Activated gamma-delta T cell treated with Interleukin-2 at 50 U/mL for 16 hours (primary cell): Measurements from ENCODE around the gene FBXL3.
"Not testable (repeated sequence)": the region's sequence is repeated elsewhere in the genome, so short reads cannot be mapped to it uniquely, and the experiment has no call there.

ENCODE experiments used
- DNase-seq: peaks from one replicate; pipeline ENCODE4 v3.0.0-alpha.2; 2020

The FBXL3 gene

DNA sequence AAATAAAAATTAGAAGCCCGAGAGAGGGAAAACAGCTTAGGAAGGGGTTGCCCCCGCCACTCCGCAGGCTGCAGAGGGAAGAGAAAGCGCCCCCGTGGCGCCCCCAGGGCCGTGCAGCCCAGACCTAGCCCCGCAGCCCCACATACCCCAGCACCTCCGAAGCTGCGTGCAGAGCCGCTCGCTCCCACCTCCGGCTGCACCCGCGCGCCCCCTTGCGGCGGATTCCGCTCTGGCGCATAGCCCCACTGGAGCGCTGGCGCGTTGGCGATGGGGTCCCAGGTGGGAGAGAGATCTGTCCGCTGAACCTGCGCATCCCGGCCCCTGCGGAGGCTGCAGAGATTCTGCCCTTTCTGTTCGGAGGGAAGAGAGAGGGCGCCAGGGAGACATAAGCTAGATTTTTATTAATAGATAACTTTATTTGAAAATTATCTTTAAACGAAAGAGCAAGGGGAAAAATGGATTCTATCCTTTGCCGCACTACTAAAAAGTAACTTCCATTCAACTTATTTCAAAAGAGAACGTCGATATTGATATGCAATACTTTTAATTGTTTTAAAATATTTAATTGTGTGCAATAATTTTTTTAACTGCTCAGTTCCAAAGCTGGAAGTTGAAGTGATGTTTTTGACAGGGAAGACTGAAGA is 46.8 kb downstream of the FBXL3 start:
- DNase-seq, result peak; percentile 88

DNA sequence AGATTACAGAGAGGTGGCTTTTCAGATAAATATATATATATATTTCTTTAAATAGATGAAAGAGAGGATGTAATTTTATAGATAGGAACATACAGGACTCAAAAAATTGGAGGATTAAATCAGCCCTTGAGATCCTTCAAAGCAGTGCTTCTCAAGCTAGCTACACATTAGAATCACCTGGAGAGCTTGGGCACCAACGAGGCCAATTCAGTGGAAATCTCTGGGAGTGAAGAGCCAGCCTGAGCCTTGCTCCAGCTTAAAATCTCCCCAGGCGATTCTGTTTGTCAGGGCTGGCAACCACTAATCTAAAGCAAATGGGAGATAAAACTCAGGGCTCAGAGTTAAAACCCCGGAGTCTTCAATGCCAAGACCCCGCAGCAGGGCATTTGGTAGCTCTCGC is 50.0 kb downstream of the FBXL3 start:
- DNase-seq, result no peak

- DNase-seq, result no peak
Measured at GRCh38 chr13:76976490-76976889, 50.5 kb downstream of the FBXL3 start.

GRCh38 chr13:76975863-76976262 is 51.1 kb downstream of the FBXL3 start:
- DNase-seq, result no peak

- DNase-seq, result no peak
Measured at GRCh38 chr13:76974618-76974975, 52.4 kb downstream of the FBXL3 start.

GRCh38 chr13:76973920-76974617 is 52.9 kb downstream of the FBXL3 start:
- no peak for DNase-seq

DNA sequence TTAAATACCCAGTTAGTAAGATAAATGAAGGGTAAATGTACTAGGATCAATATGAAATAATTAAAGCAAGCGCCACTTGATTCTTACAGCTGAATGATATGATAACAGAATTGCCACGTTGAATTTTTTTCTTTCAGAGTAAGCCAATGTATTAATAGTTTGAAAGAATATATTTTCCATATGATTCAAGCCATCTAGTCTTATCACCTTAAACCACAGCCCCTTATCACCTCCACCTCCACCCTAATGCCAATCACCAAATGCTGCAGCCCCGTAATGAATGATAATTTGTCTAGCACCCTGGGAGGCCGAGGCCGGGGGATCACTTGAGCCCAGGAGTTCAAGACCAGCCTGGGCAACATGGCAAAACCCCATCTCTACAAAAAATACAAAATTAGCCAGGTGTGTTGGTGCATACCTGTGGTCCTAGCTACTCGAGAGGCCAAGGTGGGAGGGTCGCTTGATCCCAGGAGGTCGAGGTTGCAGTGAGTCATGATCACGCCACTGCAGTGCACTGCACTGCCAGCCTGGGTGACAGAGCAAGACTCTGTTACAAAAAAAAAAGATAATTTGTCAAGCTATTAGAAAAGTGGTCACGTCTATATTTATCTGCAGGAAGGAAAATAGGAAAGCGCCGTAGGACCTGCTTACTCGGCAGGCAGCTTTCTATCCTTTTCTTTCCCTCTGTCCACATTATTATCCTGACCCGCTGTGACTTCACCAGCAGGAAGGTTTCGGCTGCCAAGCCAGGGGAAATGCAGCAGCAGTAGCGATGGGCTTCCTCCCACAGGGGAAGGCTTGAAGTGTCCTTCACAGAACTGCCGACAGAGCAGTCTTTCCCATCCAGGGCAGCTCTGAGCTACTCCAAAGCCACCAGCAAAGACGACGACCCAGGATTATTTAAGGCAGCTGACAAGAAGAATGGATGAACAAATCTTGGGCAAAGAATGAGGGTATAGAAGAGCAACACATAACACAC is 54.8 kb downstream of the FBXL3 start:
- DNase-seq, result no peak

- no peak for DNase-seq
Measured at GRCh38 chr13:76971215-76971614, 55.7 kb downstream of the FBXL3 start.

DNA sequence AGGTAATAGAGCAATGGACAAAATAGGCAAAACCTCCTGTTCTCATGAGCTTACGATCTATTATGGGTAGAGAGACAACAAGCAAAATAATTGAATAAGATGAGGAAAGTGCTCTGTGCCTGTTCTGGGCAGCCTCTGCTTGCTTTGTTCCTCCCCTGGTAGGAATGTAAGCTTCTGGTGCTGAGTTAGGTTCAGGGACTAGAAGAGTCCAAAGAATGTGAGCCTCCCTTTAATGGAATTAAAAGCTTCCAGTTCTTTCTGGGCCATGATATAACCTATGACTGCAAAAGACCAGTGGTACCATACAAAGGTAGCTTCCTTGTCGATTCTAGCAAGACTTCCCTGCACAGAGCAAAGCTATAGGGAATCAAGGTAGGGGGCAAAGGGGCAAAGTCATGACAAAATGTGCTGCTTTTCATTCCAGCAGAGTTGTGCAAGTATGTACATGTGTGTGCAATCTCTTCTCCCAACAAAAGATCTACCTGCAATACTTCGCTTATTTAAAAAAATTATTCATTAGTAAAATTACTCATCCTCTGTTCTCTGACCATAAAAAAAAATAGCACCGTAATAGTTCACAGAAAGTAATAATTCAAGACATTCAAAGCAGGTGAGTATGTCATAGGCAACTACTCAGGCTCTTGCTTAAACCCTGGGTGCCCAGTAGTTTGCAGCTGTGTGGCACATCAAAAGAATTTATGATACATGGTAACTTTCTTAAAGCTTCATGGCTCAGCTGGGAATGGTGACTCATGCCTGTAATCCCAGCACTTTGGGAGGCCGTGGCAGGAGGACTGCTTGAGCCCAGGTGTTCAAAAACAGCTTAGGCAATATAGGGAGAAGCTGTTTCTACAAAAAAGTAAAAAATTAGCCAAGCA is 57.2 kb downstream of the FBXL3 start:
- DNase-seq, result no peak

DNA sequence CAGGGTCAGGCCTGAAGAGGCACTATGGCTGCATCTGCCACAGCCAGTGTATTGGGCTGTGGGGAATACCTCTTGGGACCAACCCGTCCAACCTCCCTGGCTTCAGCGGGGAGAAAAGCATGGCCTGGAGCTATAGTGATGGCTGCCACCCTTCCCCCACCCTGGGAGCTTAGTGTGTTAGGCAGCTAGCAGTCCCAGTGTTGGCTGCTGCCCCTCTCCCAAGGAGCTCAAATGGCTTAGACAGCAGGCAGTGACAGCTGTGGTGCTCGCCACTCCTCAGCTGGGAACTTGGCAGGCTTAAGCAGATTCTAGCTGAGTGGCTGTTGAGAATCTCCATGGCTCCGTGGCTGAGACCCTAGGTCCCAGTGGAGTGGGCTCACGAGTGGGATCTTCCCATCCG is 58.9 kb downstream of the FBXL3 start:
- DNase-seq, result no peak

GRCh38 chr13:76967031-76967430 is 59.9 kb downstream of the FBXL3 start:
- DNase-seq, result no peak

- DNase-seq, result no peak
Measured at GRCh38 chr13:76965759-76966421, 61.1 kb downstream of the FBXL3 start.

DNA sequence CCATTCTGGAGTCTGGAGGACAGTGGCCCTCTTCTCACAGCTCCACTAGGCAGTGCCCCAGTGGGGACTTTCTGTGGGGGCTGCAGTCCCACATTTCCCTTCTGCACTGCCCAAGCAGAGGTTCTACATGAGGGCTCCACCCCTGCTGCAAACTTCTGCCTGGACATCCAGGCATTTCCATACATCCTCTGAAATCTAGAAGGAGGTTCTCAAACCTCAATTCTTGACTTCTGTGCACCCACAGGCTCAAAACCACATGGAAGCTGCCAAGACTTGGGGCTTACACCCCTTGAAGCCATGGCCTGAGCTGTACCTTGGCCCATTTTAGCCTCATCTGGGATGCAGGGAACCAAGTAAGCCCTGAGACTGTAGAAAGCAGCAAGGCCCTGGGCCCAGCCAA is 67.2 kb downstream of the FBXL3 start:
- not testable (repeated sequence) for DNase-seq

DNA sequence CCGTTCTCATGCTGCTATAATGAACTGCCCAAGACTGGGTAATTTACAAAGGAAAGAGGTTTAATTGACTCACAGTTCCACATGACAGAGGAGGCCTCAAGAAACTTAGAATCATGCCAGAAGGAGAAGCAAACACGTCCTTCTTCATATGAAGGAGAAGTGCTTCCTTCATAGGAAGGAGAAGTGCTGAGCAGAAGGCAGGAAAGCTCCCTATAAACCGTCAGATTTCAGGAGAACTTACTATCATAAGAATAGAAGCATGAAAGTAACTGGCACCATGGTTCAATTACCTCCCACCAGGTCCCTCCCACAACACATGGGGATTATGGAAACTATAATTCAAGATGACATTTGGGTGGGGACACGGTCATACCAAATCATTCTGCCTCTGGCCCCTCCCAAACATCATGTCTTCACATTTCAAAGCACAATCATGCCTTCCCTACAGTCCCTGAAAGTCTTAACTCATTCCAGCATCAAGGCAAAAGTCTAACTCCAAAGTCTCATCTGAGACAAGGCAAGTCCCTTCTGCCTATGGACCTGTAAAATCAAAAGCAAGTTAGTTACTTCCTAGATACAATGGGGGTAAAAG is 68.0 kb downstream of the FBXL3 start:
- DNase-seq, result no peak

DNA sequence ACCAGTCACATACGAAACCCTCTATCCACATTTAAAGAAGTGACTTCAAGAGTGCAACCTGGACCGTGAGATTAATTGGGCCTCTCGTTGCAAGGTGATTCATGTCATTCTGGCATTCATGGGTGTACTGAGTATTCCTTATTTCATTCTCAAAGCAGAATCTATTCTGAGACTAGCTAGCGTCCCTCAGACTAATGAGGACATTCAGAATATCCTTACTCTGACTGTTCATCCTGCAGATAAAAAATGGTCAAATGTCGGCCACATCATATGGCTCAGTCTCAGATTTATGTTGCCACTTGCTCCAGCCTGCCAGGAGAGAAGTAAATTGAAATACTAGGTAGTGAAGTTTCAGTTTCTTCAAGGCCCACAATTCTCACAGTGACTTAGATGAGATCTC is 71.3 kb downstream of the FBXL3 start:
- DNase-seq, result no peak
